Effector CD8-positive, alpha-beta T cell (primary cell): Measurements from ENCODE around the gene VGF.
"Not testable (repeated sequence)": the region's sequence is repeated elsewhere in the genome, so short reads cannot be mapped to it uniquely, and the experiment has no call there.

ENCODE experiments used
- DNase-seq: peaks from one replicate; lab custom pipeline; 2025; lab: John Stamatoyannopoulos, UW

The VGF gene

DNA sequence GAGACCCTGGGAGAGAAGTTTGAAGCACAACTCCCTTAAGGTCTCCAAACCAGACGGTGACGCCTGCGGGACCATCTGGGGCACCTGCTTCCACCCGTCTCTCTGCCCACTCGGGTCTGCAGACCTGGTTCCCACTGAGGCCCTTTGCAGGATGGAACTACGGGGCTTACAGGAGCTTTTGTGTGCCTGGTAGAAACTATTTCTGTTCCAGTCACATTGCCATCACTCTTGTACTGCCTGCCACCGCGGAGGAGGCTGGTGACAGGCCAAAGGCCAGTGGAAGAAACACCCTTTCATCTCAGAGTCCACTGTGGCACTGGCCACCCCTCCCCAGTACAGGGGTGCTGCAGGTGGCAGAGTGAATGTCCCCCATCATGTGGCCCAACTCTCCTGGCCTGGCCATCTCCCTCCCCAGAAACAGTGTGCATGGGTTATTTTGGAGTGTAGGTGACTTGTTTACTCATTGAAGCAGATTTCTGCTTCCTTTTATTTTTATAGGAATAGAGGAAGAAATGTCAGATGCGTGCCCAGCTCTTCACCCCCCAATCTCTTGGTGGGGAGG is 27.6 kb downstream of the VGF start:
- no peak for DNase-seq

DNA sequence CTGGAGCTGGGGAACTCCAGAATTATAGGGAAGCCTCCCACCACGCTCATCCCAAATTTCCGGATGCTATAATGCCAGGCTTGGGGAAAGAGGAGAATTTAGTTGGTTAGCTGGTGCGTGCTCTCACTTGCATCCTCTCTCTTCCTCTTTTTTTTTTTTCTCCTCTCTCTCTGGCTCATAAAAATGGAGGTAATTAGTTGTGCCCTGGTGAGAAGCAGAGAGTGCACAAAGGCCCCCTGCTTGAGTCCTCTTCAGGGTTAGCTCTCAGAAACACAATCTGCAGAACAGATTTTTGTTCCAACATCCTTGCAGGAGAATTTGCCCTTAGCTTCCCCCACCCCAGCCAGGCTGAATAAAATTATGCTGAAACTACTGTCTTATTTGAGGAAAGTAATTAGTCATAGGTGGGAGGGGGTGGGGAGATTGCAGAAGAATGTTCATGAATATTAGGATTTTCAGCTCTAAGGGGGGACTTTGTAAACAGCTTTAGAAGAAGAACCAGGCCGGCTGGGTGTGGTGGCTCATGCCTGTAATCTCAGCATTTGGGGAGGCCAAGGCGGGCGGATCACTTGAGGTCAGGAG is 30.9 kb downstream of the VGF start:
- no peak for DNase-seq

DNA sequence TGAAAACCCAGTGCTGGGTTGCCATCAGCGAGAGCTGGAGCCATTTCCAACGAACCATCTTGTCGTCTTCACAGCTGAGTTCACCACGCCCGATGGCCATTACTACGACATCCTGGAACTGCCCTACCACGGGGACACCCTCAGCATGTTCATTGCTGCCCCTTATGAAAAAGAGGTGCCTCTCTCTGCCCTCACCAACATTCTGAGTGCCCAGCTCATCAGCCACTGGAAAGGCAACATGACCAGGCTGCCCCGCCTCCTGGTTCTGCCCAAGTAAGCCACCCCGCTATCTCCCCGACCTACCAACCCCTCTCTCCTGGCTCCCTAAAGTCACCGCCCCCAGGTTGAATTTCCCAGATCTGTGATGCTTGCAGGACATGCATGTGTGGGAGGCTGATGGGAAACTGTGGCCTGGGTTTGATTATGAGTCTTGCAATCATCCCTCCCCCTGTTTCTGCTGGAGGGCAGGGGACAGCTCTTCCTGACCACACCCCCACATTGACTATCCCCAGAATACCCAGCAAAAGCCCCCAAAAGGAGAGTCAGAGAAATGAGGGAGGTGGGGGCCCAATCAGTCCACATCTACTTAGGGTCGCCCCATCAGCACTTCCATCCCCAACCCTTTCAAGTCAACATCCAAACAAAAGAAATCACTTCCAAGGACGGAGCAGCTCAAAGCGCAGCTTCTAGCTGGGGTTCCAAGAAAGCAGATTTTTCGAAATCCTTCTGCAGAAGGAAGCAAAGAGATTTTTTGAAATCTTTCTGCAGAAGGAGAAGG is 31.6 kb downstream of the VGF start:
- DNase-seq = no peak

DNA sequence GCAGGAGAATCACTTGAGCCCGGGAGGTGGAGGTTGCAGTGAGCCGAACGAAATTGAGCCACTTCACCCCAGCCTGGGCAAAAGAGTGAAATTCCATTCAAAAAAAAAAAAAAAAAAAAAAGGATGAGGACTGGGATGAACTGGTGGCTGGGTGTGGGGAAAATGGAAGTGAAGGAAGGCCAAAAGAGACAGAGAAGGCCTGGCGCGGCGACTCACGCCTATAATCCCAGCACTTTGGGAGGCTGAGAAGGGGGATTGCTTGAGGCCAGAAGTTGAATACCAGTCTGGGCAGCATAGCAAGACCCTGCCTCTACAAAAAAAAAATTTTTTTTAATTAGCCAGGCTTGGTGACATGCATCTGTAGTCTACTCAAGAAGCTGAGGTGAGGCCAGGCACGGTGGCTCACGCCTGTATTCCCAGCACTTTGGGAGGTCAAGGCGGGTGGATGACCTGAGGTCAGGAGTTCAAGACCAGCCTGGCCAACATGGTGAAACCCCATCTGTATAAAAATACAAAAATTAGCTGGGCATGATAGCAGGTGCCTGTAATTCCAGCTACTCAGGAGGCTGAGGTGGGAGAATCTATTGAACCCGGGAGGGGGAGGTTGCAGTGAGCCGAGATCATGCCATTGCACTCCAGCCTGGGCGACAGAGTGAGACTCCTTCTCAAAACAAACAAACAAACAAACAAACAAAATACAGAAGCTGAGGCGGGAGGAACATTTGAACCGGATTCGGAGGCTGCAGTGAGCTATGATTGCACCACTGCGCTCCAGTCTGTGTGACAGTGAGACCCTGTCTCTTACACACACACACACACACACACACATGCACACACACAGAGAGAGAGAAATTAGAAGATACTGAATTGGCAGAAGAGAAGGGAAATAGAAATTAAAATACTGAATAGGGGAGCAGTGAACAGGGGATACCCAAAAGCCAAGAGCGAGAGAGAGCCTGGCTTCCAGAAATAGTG is 32.5 kb downstream of the VGF start:
- DNase-seq = not testable (repeated sequence)

DNA sequence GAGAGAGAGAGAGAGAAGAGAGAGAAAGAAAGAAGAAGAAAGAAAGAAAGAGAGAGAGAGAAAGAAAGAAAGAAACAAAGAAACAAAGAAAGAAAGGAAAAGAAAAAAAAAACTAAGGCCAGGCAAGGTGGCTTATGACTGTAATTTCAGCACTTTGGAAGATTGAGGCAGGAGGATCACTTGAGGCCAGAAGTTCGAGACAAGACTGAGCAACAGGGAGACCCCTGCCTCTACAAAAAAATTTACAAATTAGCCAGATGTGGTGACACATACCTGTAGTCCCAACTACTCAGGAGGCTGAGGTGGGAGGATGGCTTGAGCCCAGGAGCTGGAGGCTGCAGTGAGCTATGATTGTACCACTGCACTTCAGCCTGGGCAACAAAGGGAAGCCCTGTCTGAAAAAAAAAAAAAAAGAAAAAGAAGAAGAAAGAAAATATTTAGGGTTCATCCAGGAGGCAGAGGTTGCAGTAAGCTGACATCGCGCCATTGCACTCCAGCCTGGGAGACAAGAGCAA is 35.7 kb downstream of the VGF start:
- no peak for DNase-seq

DNA sequence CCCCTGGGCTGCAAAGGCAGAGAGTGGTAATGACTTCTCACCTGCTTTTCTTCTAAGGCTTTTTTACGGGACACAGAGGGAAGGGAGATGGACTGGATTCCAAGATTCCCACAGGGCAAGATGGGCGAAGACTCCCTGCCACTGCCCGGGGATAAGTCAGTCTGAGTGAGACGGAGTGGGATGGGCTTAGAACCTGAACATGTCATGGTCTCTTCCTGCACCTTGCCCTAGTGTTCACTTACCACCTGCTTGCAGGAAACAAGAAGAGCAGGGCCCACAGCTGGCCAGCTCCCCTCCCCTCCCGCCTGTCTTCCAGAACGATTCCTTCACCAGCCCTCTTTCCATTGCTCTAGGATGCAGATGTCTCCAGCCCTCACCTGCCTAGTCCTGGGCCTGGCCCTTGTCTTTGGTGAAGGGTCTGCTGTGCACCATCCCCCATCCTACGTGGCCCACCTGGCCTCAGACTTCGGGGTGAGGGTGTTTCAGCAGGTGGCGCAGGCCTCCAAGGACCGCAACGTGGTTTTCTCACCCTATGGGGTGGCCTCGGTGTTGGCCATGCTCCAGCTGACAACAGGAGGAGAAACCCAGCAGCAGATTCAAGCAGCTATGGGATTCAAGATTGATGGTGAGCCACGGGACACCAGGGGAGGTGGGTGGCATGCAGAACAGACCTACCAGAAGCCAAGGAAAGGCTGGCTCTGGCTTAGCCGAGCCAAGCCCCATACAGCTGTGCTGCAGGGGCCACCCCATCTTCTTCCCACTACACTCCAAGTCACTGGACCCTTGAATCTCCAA is 37.1 kb downstream of the VGF start:
- DNase-seq = no peak

DNA sequence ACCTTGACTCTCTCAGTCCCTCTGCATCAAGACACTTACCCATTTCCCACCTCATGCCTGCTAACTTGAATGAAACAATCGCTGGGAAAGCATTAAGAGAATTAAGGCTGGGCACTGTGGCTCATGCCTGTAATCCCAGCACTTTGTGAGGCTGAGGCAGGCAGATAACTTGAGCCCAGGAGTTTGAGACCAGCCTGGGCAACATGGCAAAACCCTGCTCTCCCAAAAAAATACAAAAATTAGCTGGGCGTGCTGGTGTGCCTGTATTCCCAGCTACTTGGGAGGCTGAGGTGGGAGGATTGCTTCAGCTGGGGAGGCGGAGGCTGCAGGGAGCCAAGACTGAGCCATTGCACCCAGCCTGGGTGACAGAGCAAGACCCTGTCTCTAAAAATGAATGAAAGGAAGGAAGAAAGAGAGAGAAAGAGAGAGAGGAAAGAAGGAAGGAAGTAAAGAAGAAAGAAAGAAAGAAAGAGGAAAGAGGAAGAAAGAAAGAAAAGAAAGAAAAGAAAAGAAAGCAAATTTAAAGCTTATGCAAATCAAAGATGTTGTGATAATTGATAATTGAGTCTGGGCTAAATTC is 37.8 kb downstream of the VGF start:
- no peak for DNase-seq

DNA sequence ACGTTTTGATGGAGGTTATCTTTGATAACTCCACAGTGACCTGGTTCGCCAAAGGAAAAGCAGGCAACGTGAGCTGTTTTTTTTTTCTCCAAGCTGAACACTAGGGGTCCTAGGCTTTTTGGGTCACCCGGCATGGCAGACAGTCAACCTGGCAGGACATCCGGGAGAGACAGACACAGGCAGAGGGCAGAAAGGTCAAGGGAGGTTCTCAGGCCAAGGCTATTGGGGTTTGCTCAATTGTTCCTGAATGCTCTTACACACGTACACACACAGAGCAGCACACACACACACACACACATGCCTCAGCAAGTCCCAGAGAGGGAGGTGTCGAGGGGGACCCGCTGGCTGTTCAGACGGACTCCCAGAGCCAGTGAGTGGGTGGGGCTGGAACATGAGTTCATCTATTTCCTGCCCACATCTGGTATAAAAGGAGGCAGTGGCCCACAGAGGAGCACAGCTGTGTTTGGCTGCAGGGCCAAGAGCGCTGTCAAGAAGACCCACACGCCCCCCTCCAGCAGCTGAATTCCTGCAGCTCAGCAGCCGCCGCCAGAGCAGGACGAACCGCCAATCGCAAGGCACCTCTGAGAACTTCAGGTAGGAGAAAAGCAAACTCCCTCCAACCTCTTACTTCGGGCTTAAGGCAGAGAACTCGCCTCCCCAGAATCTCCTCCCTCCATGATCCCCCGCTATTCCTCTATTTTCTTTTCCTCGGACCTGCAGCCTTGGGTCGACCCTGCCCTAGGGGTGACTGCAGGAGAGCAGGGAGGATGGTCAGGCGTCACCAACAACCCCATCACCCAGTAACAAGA is 38.5 kb downstream of the VGF start, which contains the start of gene SERPINE1:
Gene SERPINE1, plus strand, starts transcription at position 454 of the 809 bp plus-strand sequence. CDS start 1,290 bp downstream, outside the sequence.
- no peak for DNase-seq

DNA sequence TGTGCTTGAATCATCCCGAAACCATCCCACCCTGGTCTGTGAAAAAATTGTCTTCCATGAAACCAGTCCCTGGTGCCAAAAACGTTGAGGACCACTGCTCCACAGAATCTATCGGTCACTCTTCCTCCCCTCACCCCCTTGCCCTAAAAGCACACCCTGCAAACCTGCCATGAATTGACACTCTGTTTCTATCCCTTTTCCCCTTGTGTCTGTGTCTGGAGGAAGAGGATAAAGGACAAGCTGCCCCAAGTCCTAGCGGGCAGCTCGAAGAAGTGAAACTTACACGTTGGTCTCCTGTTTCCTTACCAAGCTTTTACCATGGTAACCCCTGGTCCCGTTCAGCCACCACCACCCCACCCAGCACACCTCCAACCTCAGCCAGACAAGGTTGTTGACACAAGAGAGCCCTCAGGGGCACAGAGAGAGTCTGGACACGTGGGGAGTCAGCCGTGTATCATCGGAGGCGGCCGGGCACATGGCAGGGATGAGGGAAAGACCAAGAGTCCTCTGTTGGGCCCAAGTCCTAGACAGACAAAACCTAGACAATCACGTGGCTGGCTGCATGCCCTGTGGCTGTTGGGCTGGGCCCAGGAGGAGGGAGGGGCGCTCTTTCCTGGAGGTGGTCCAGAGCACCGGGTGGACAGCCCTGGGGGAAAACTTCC is 39.2 kb downstream of the VGF start:
- no peak for DNase-seq

DNA sequence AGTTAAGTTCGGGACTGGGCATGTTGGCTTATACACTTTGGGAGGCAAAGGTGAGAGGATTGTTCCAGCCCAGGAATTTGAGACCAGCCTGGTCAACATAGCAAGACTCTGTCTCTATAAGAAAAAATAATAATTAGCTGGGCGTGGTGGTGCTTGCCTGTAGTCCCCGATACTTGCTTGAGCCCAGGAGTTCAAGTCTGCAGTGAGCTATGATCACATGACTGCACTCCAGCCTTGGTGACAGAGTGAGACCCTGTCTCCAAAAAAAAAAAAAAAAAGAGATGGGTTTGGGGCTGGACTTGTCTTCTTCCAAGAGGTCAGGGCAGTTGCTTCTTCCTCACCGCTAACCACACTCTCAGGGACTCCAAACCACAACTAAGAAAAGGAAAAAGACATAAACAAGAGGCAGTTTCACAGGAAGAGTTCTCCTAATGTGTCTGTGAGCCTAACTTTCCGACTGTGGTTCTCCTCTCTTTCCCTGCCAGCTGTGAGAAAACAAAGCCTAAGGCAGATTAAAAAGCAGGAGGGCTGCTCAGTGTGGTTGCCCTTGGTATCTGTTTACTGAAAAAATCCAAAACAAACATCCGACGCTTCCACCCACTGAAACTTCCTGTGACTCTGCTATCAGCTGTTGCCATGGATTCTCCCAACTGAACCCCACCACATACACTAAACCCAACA is 40.9 kb downstream of the VGF start:
- no peak for DNase-seq

DNA sequence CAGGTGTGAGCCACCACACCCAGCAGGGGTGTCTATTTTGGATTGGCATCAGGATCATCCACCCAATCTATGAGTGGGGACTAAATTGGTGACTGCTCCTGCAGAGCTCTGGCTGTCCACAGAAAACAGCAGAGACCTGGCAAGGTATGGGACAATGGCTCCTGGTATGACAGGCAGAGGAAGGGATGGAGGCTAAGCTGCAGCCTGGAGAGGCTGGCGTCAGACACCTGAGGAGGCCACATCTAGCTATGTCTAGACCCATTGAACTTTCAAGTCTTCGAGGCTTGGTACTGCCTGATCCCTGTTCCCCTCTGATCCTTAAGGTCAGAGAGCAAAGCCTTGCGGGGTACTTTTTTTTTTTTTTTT is 41.7 kb downstream of the VGF start:
- DNase-seq = no peak

DNA sequence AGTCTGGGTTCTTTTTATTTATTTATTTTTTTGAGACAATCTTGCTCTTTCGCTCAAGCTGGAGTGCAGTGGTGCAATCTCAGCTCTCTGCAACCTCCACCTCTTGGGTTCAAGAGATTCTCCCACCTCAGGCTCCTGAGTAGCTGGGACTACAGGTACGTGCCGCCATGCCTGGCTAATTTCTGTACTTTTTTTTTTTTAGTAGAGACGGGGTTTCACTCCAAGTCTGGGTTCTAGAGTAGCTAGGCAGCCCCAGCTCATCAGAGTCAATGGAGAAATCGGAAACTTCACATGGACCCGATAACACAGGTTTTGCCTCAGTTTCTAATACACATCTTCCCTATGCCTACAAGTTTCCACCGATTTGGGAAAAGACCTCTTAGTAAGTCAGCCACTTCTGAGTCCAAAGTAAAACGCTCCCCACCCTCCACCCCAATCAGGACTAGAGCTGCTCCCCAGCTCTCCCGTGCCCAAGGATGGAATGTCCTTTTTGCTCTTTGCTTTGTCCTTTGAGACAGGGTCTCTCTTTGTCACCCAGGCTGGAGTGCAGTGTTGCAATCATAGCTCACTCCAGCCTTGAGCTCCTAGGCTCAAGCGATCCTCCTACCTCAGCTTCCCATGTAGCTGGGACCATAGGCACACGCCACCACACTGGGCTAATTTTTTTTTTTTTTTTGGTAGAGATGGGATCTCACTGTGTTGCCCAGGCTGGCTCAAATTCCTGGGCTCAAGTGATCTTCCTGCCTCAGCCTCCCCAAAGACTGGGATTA is 42.3 kb downstream of the VGF start:
- DNase-seq = no peak

DNA sequence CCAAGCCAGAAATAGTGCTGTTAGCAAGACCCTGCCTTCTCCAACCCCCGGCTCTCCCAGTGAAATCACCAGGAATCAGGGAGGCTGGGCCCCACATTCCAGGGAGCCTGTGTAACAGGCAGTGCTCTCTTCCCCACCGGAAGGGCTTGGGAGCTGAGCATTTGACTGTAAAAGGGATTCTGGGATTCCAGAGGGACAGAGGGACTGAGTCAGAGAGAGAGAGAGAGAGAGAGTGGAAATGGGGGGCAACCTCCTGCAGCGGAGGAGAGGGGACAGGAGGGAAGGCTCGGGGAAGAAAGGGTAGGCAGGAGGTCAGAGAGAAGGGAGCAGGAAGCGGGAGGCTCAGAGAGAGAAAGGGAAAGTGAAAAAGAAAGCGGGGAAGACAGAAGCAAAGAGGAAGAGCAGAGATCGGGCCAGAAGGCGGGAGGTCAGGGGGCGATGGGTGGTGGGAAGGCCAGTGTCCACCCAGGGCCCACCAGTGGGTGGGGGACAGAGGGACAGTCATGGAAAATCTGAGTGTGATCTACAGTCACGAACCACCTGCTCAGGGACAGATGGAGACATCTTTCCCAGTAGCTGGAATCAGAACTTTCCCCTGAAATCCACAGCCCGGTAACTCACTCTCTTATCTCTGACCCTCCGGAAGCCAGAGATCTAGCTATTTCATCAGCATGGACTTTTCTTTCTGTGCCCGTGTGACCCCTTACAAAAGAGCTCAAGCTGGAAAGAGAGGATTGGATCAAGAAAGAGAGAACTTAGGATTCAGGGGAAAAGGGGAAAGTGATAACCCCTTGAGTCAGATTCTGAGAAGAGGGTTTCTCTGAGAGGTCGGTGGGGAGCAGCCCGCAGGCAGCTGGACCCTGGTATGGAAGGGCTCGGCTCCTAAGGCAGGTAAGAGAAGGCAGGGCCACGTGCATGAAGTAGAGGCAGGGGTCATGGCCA is 43.1 kb downstream of the VGF start:
- no peak for DNase-seq

DNA sequence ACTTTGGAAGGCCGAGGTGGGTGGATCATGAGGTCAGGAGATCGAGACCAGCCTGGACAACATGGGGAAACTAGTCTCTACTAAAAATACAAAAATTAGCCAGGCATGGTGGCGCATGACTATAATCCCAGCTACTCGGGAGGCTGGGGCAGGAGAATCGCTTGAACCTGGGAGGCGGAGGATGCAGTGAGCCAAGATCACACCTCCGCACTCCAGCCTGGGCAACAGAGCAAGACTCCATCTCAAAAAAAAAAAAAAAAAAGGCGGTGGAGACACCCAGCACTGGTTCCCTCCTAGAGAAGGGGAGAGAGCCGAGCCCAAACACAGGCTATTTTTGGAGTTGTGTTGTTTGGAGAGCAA is 43.8 kb downstream of the VGF start:
- DNase-seq = not testable (repeated sequence)

DNA sequence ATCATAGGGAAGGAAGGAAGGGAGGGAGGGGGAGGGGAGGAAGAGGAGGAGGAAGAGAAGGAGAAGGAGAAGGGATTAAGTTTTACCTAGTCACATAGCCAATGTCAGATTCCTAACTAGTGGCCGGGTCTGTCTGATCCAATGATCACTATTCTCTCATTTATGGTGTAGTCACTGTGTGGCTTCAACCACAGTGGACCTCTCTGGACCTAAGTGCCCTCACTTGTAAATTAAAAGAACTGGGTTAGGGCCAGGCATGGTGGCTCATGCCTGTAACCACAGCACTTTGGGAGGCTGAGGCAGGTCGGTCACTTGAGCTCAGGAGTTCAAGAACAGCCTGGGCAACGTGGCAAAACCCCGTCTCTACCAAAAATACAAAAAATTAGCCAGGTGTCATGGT is 45.1 kb downstream of the VGF start:
- DNase-seq = no peak

DNA sequence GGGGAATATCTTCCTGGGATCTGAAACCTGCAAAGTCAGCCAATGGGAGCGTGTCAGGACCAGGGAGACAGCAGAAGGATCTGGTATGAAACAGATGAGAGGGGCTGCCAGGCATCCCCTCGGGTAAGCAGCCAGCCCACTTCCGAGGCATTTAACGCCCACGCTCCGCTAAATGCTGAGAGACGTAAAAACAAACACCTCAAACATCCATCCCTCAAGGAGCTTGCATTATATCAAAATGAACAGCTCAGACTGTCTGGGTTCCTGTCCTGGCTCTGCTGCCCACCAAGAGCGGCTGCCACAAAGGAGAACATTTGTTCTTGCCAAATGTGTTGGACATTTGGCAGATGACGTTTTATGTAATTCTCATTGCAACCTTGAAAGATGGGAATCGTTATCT is 45.5 kb downstream of the VGF start:
- DNase-seq = no peak

DNA sequence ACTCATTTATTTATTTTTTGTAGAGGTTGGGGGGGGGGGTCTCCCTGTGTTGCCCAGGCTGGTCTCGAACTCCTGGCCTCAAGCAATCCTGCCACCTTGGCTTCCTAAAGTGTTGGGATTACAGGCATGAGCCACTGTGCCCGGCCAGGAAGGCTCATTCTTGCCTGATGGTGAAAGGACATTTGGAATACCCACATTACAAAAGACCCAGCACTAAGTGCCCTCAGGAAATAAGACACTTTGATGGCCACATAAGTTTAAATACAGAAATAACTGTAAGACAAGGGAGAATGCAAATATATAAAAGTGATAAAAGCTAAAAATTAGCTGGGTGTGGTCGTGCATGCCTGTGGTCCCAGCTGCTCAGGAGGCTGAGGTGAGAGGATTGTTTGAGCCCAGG is 46.5 kb downstream of the VGF start:
- no peak for DNase-seq
